ENCODE measurements around the gene TNC.

Gene TNC

DNA sequence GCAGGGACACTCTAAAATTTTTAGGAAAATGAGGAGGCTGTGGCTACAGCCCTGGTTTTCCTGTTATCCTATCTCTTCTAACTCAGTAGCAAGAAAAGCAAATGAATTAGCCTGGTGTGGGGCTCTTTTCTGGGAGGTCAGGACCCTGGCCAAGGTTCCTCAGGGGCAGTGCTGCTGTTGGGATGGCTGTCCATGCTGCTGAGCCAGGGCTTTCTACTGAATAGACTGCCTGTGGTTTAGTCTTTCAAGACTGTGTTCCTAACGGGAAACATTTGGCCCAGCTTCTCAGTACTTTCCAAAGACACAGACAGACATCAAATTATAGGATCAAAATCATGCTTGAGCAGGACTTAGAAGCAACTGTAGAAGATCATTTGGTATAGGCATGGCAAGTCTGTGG lies 18.1 kb downstream of the TNC start:
- no peak for DNase-seq (ENCODE audit: low read depth)

DNA sequence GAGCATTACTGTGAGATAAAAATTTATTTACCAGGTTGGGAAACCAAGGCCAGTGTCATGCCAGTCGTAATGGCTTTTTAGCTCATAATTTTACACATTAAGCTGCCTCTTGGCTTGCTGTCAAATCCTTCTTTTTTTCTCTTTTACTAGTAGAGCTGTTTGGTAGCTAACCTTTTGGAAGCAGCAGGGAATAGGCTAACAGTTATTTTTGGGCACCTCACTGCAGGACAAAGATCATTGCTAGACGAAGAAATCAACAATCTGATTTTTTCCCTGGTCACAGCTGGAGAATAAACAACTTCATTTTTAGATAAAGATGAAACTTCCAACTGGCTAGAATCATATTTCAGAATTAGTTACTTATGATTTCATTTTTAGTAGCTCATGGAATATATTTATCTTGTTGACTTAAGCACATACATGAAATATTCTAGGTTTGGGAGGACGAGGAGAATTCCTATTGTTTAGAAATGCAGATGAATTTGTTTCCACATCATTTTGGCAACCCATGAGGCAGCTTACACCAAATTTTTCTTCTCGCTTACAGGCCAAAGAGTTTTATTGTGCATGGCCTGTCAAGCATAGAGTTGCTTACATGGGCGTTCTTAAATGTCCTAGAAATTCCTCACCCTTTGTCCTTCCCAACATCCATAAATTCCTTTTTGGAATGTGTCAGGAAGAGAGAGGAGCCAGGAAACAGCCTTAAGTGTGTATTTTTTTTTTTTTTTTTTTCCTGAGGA lies 19.6 kb downstream of the TNC start:
- DNase-seq (ENCODE audit: low read depth): no peak

DNA sequence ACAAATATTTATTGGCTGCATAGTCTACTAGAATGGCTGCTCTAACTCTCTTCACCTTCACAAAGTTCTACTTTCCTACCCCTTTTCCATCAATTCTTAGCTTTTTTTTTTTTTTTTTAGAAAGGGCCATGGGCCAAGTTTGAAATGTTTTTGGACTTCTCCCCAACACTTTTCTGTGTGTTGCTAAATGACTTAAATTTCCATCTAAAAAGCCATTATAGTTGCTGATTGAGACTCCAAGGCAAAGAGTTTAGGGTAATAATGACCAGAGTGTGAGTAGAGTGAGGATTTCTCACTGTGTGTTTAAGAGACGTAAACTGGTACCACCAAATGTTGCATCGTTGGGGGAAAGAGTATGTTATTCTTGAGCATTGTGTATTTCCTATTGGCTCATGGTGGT lies 24.4 kb downstream of the TNC start:
- DNase-seq (ENCODE audit: low read depth): no peak

DNA sequence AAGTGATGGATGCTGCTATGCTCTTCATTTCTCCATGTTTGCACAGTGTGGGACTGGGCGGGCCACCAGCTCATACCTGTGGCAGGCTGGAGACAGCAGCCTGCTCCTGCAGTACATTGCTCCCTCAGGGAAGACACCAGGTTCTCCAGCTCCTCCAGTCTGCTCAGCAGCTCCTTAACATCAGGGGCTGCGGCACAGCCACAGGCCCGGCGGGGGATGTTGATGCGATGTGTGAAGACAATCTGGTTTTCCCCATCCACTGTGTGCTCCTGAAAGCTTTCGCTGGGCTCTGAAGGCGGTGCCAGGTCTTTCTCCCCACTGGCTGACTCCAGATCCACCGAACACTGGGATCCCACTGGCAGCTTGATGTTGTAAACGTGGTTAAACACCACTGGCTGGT lies 27.5 kb downstream of the TNC start:
- DNase-seq (ENCODE audit: low read depth): no peak

DNA sequence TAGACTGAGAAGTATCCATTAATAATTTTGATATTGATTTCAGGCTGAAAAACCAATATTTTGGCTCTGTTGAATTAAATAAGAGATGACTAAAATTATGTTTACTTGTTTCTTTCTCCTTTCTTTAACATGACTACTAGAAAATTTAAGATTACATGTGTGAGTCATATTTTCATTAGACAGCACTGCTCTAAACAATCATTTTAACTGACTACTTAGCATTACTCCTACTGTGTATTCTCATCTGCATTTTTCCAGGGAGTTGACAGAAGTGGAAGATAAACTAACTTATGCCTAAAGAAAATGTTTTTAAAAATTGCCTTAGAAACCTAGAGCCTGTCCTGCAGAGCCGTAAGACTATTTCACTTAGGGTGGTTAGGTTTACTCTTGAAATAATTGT lies 29.1 kb downstream of the TNC start:
- DNase-seq (ENCODE audit: low read depth): no peak

DNA sequence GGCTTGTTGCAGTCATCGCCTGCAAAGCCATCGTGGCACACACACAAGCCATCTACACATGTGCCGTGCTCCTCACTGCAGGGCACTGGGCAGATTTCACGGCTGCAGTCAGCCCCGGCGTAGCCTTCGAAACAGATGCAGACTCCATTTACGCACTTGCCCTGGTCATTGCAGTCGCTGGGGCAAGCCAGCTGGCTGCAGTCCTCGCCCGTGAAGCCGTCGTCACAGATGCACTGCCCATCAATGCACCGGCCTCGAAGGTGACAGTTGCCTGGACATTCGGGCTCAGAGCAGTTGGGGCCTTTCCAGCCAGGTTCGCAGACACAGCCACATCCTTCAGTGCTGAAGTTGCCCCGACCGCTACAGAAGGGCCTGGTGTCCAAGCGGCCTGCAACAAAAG lies 31.1 kb downstream of the TNC start:
- DNase-seq (ENCODE audit: low read depth): no peak

DNA sequence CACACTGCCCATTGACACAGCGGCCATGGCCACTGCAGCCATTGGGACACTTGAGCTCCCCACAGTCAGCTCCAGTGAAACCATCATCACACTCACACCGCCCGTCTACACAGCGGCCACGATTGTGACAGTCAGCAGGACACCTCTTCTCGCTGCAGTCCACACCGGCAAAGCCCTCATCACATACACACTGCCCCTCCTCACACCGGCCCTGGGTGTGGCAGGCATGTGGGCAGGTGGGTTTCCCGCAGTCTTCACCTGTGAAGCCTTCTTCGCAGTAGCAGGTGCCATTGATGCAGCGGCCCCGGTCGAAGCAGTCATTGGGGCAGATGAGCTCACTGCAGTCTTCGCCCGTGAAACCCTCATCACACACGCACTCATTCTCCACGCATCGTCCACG lies 31.5 kb downstream of the TNC start:
- DNase-seq (ENCODE audit: low read depth): no peak

DNA sequence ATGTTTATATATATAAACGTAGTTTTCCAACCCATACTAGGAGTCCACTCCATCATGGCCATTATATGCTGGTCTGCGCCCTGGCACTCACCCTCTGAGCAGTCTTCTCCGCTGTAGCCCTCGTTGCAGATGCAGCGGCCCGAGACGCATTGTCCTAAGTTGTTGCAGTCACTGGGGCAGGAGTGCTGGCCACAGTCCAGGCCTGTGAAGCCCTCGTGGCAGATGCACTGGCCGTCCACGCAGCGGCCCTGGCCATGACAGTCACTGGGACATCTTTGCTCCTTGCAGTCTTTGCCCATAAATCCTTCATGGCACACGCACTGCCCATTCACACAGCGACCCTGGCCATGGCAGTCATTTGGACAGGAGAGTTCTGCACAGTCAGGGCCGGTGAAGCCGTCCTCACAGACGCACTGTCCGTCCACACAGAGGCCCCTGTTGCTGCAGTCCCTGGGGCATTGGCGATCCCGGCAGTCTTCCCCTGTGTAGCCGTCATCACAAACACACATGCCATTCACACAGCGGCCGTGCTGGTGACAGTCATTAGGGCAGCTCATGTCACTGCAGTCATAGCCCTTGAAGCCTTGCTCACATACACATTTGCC lies 32.1 kb downstream of the TNC start:
- no peak for DNase-seq (ENCODE audit: low read depth)

DNA sequence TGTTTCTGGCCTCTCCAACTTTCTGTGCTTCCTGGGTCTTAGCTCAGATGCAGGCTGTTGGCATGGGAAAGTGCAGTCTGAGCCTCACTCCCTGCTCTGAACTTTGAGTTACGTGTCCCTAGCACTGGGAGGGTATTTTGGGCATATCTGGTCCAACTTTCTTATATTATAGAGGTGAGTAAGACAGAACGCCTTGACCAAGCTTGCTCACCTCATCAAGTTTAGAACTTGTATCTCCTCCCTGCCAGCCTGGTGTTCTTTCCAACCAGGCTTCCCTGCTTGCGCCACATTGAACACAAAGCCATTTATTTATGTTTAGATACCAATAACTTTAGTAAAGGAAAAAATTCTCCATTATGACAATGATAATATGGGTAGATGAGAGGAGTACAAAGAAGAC lies 33.2 kb downstream of the TNC start:
- no peak for DNase-seq (ENCODE audit: low read depth)

DNA sequence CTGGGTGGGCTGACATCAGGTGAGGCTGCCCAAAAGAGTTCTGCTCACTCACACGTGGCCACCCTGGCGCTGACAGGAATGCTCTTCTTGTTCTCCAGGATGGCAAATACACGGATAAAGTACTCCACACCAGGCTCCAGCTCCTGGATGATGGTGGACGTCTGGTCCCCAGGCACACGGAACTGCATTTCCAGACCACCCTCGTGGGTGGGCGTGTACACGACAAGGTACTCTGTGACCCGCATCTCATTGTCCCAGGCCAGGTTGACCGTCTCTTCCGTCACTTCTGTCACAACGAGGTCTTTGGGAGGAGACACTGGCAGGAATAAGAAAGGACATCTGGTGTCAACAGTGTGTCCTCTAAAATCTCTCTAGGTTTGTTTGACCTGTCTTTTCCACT lies 33.8 kb downstream of the TNC start:
- DNase-seq (ENCODE audit: low read depth): no peak

DNA sequence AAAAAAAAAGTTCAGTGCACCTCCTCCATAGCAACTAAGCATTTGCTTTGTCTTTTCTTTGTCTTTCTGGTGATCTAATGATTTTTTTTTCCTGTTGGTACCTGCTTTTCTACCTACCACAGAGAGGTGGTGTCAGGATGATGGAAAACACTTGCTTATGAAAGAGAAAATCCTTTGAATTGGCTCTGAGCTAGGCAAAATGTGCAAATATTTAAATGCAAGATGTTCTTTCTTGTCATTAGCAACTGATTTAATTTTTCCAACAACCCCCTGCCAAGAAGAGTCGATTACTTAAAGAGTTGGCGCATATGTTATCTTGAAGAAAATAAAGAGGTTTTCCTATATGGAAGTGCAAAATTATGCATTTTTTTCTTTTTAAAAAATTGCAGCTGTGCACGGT lies 37.7 kb downstream of the TNC start:
- no peak for DNase-seq (ENCODE audit: low read depth)

DNA sequence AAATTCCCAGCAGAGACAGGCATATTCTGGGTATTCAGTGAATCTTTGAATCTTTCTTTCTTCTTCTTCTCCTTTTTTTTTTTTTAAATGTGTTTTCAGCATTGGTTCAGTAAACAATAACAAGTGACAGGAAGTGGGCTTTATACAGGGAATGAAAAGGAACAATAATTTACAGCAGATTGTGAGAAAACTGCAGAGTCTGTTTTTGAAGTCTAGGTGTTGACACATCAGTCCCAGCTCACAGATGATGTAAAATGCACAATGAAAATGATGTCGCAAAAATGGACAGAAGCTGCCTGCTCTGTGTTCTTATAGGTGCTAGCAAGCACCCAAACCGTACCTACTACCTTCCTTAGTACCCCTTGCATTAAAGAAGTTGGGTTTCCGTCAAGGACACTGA lies 38.8 kb downstream of the TNC start:
- no peak for DNase-seq (ENCODE audit: low read depth)

DNA sequence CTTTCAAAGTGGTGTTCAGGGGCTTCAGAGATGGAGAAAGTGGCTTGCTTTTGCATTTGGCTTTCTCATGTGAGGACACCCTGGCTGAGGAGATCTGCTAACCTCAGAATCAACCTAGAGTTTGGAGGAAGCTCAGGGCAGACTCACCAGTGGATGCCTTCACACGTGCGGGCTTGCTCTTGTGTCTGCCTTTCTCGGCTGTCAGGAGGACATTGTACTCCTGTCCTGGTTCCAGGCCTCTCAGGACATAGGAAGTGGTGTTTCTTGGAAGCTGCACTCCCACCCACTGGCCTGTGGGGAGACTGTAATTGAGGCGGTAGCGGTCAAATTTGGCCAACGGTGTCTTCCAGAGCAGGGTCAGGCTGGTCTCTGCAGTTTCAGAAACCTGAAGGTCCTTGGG lies 44.5 kb downstream of the TNC start:
- DNase-seq (ENCODE audit: low read depth): no peak

DNA sequence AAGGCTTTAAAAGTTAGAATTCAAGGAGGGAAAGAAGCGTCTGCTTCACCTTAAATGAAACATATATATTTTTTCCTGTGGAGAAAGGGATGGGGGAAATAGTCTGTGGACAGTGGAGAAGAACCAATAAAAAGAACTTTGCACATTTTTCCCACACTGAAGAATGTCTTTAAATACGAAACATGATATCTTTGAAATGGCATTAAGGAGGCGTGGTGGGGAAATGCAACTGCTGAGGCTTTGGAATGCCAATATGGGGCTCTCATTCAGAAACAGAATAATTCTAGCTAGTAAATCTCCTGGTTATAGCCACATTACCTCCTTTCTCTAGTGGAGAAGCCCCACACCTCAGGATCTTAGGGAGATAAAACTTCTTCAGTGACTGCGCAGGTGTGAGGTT lies 46.8 kb downstream of the TNC start:
- DNase-seq (ENCODE audit: low read depth): no peak

DNA sequence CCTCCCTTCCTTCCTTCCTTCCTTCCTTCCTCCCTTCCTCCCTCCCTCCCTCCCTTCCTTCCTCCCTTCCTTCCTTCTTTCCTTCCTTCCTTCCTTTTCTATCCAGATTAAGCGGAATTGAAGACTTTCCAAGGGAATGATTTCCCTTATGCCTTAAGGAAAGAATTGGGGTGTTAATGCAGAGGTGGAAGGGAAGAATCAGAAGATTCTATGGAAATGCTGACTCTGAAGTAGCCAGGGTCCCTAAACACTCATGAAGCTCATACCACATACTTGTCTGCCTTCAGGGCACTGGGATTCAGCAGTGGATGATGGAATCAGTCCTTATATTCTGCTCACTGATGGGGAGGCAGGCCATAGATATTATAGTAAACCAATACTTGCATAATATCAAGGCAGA lies 48.2 kb downstream of the TNC start:
- no peak for DNase-seq (ENCODE audit: low read depth)

DNA sequence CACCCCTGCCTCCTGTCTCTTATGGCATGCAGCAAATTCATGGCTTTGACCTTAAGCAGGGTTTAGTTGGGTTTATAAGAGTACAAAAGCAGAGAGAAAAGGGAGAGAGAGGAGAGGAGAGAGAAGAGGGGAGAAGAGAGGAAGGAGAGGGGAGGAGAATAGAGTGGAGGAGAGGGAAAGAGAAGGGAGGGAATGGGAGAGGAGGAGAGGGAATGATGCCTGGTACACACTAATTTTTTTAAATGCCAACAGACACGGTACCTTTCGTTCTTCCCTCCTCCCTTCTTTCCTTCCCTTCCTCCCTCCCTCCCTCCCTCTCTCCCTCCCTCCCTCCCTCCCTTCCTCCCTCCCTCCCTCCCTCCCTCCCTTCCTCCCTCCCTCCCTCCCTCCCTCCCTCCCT lies 48.7 kb downstream of the TNC start:
- DNase-seq (ENCODE audit: low read depth): no peak

DNA sequence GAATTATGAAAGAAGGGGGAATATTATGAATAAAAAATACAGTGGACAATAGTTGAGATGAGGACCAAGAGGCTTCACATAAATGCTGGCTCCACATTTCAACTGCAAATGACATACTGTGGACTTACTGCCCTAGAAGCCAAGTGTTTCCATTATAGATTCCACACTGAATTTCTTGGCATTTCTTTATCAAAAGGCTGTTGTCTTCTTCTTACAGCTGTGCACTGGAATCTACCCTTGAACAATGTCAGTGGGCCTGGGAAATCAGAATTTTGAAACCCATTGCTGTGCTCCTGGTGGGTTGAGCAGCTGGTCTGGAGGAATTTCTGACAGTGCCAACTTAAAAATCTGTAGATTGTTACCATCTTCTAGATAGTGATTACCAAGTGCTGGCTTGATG lies 49.9 kb downstream of the TNC start:
- no peak for DNase-seq (ENCODE audit: low read depth)

DNA sequence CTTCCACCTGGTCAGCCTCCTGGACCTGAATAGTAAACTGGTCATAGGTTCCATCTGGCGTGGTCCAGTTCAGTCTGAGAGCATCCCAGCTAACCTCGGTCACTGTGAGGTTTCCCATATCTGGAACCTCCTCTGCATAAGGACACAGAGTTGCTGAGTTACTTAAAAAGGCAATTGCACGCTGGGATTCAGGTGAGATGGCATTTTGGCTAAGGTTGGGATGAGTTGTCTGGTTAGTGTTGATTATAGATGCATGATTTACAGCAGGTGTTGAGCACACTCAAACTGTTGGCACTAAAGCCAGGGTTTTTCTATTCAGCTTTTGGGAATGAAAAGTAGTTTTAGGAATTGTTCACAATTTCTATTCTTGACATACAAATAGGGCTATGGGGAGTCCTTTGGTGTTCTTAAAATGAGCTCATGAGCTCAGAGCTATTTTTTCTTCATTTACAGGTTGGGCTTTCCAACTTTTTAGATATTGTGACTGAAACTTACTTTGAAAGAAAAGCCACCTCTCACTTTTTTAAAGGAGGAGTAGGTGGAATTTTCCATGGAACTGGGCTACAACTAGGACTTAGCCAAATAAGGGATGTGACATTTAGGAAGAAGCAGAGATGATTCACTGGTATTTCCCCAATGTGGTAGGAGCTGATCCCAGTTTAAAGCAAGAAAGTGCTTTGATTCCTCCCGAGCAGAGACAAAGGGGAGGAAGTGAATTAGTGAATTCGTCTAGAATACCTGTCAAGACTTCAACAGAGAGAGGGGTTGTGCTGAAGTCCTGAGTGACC lies 54.7 kb downstream of the TNC start:
- no peak for DNase-seq (ENCODE audit: low read depth)

DNA sequence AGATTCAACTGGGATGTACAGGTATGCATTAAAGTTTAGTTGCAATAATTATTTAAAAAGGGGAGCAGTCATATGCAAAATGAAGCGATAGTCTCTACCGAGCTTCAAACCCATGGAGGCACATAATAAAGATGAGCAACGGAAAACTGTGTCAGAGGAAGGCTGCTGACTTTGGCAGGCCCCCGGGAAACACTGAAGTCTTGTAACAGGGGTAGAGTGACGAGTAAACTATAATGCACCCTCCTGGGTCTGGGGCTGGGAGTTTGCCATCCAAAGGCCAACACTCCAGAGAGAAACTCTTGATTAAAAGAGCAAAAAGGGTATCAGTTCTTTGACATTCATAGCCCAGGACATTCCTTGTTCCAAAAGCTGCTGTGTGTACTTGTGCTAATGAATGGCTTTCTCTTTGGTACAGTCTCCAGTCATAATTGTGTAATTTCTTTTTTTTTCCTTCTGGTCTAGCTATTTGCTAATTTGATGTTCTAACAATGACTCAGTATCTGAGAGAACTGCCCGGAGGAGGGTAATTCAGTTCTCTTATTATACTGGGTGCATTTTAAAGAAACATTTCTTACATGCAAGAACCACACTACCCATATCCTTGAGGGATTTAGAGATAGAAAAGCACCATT lies 59.2 kb downstream of the TNC start:
- no peak for DNase-seq (ENCODE audit: low read depth)

DNA sequence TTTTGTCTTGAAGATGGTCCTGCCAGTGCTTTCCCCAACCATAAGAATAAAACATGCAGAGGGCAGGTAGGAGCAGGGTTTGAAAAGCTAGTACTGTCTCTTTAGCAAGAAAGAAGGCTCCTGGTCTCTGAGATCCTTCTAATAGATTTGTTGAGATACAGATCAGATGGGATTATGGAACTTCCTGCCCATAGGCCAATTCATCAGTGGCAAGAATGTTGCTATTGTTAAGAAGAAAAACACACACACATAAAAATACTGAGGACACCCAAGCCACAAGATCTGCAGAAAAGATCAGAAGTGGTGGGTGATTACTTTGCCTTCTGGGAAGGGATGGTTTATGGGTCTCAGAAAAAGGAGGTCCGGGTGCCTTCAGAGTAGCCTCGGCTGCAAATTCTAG lies 59.8 kb downstream of the TNC start:
- no peak for DNase-seq (ENCODE audit: low read depth)

DNA sequence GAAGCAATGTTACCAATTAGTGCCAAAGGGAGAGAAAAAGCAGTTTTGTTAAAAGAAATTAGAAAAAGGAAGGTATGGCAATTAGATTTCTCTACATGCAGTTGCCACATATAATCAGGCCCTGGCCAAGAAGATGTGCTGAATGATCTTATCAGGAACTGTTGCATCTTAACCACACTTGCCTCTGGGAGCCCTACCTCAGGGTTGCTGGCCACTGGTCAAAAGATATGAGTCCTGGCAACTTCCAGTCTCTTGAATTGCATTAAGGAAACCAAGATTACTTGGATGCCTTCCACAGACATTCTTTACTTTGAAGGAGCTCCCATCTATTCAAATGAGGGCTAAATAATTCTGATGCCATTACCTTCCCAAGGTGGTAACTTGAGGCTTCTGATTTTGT lies 60.4 kb downstream of the TNC start:
- DNase-seq (ENCODE audit: low read depth): no peak

DNA sequence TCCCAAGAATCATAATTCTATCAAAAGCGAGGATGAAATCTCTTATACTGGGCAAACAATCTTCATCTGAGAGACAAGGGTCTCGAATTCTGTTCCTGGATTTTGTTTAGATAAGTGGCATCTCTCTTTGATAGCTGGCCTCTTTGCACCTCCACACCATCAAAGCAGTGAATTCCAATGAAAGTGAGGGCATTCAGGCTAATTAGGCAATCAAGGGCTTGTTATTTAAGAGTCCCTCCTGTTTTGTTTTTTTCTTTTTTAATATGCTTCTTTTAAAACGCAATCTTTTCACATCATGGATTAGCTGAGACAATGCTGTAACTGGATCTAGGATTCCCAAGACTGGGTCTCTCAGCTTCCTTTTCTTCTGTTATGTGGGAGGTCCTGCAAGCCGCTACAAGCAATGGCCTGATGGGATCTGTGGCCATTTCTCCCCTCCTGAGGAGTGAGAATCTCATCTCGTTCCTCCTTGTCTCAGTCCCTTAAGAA lies 67.9 kb downstream of the TNC start:
- no peak for DNase-seq (ENCODE audit: low read depth)

DNA sequence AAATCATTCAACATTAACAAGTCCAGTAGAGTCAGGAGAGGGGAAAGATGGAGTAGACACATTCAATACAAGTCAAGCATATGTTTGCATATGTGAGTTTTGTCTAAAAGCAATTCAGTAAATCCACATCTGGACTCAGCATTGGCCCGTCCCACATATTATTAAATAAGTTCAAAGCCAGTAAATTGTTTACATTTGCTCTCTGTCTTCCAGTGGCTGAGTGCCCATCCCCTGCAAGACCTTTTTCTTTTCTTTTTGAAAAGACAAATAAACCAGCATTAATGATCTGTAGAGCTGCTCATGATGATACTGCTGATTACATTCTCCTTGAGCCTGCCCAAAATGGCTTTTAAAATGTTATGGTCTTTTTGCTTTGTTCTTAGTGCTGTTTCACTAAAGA lies 71.1 kb downstream of the TNC start:
- DNase-seq (ENCODE audit: low read depth): no peak

Data from activated T-helper 9 cell treated with anti-CD3 and anti-CD28 coated beads, Interleukin-2, amount 50 U/mL, for 16 hours (primary cell).